ENCODE measurements around the gene ARHGAP15.

DNA sequence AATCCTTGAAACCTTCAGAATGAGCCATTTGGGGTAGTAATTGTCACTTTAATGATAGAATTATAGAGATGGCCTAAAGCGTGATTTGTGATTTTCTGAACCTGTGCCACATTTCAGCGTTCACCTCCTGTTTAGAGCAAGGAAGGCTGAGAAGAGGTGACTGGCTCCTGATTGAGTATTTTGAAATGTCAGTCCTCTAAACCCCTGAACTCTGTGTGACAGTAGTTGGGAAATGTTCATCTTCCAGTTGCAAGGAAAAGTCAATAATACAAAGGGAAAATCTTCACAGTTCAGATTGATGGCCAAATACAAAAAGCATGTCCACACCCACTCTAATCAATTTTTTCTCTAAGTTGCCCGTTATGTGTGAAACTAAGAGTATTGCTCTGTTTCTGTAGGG is 305.2 kb downstream of the ARHGAP15 start:
- no peak for TF ChIP-seq POLR2AphosphoS5 (IDR thresholded peaks at IDR 0.05; ENCODE audit: borderline replicate concordance, low read depth, low read length)
- no peak for TF ChIP-seq EZH2 (IDR thresholded peaks at IDR 0.05)
